ENCODE measurements around the gene ZNF460.
A peak's percentile ranks its signal among the peaks of the same experiment; 100 is the strongest.

ZNF460 gene

DNA sequence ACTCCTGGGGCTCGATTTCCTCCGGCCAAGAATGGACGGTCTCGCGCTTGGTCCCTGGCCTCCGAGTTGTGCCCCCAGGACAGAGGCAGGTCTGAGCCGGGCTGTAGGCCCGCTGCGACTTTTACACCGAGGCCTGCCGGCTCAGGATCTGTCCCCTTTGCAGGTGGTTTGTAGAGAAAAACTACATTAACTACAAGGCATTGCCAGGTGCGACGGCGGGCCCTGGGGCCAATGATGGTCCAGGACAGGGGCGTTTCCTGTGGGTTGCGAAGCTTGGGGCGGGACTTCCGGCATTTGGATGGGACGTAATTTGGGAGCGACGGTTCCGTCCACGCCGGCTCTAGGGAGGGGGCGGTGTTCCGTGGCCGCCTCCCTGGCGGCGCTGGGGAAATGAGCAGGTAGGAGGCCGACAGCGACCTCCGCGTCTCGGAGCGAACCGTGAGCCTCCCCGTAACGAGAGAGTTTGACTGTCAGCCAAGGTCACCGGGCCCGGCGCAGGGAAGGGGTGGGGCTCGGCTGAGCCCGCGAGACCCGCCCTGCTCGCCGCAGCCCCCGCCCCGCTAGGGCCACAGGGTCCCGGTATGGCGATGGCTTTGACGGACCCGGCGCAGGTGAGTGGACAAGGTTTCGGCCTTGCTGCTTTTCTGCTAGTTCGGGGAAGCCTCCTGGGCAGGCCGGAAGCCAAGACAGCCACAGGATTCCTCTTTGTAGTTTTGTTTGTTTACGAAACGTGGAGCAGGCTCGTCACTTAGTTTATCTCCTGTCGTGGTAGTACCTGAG is 39.8 kb upstream of the ZNF460 start, which contains the start of gene ZNF805:
Gene ZNF805 (plus strand): TSS at position 322 of the 780 bp plus-strand sequence. CDS start 260 bp downstream, at position 582.
- H3K4me3 ChIP-seq (ENCODE audit: low read length in 2 of 2), result peak within 1 kb of the TSS; percentile 71 to 85
- H3K27ac ChIP-seq (replicated peaks; ENCODE audit: low read length), result peak within 1 kb of the TSS; percentile 74
- peak within 1 kb of the TSS; percentile 96 for H3K18ac ChIP-seq (ENCODE audit: low read length)
- peaks cover 6 to 8% of the 10 kb centered on the region in 2 donors for H3K4me1 ChIP-seq (ENCODE audit: control insufficient read depth in 2 of 2, insufficient read depth in 1 of 2, low read depth in 1 of 2, low read length in 2 of 2)
- peak within 1 kb of the TSS; percentile 36 for H2AK5ac ChIP-seq (ENCODE audit: low read depth, low read length)
- H4K91ac ChIP-seq (ENCODE audit: low read depth, low read length, poor library complexity), result no peak within 1 kb of the TSS
- peak within 1 kb of the TSS; percentile 92 for H3K9ac ChIP-seq (ENCODE audit: low read depth, low read length, poor library complexity)
- H3K23ac ChIP-seq (ENCODE audit: low read depth, low read length, poor library complexity), result peak within 1 kb of the TSS; percentile 92
- peak within 1 kb of the TSS; percentile 78 for H3K4me2 ChIP-seq (ENCODE audit: insufficient read depth, low read length, poor library complexity, severe bottlenecking)
- no peak within 1 kb of the TSS for H2BK120ac ChIP-seq (ENCODE audit: low read depth, low read length)
- peak within 1 kb of the TSS; percentile 56 for H2BK5ac ChIP-seq (ENCODE audit: low read length)
- H3K27me3 ChIP-seq (ENCODE audit: control insufficient read depth in 3 of 3, insufficient read depth in 3 of 3, low read depth in 1 of 3, low read length in 3 of 3), result no peaks in the 10 kb centered on the region
- no peaks in the 10 kb centered on the region for H3K9me3 ChIP-seq (replicated peaks in 1 of 2; ENCODE audit: control insufficient read depth in 2 of 2, insufficient read depth in 1 of 2, low read depth in 1 of 2, low read length in 2 of 2)
- peaks cover 0 to 26% of the 10 kb centered on the region in 2 donors for H3K36me3 ChIP-seq (replicated peaks in 1 of 2; ENCODE audit: control insufficient read depth in 2 of 2, insufficient read depth in 2 of 2, low read length in 2 of 2)
- peak within 1 kb of the TSS; percentile 70 for H4K8ac ChIP-seq (ENCODE audit: low read depth, low read length)
- H2BK12ac ChIP-seq (ENCODE audit: low read length), result no peak within 1 kb of the TSS
- WGBS, 2 donors (ENCODE audit: extremely low coverage in 2 of 2, insufficient read length in 2 of 2, insufficient replicate concordance in 1 of 2), result no CpG with 5 or more reads among the region's 61 CpGs
- peak within 1 kb of the TSS; percentile 97 for H2AFZ ChIP-seq (ENCODE audit: low read length)
- no peak within 1 kb of the TSS for H3K4ac ChIP-seq (ENCODE audit: low read length)
- peak within 1 kb of the TSS; percentile 73 for H3K14ac ChIP-seq (ENCODE audit: low read length)
- H3K79me1 ChIP-seq (ENCODE audit: low read depth, low read length), result peaks cover 5% of the 10 kb centered on the region
- peak; percentile 91 for DNase-seq (ENCODE audit: low spot score)
- peak within 1 kb of the TSS; percentile 73 for H2BK15ac ChIP-seq (ENCODE audit: low read length)

DNA sequence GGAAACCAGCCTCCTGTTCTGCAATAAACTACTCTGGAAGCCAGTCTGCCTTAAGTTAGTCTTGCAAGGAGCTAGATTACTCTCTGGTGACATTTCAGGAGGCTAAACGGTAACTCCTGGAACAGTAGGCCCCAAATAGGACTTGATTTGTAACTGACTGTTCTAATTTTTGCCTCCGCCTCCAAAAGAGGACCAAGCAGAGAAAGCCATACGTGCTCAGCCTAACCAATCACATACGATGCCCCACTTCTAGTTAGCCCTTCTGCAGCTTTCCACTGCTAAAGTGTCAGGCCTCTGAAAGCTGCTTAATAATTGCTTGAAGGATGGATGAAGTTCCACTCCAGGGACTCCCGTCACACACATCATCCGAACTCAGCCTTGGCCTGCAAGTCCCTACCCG is 39.1 kb upstream of the ZNF460 start:
- no peak overlapping the region for H2AK5ac ChIP-seq (ENCODE audit: low read depth, low read length)
- no peak overlapping the region for H2BK120ac ChIP-seq (ENCODE audit: low read depth, low read length)
- no peaks in the 10 kb centered on the region for H3K27me3 ChIP-seq (ENCODE audit: control insufficient read depth in 3 of 3, insufficient read depth in 3 of 3, low read depth in 1 of 3, low read length in 3 of 3)
- H3K36me3 ChIP-seq (replicated peaks in 1 of 2; ENCODE audit: control insufficient read depth in 2 of 2, insufficient read depth in 2 of 2, low read length in 2 of 2), result peaks cover 3 to 32% of the 10 kb centered on the region in 2 donors
- no CpG with 5 or more reads among the region's 7 CpGs for WGBS, 2 donors (ENCODE audit: extremely low coverage in 2 of 2, insufficient read length in 2 of 2, insufficient replicate concordance in 1 of 2)
- peaks cover 5% of the 10 kb centered on the region for H3K79me1 ChIP-seq (ENCODE audit: low read depth, low read length)
- peak overlapping the region; percentile 92 for H3K9ac ChIP-seq (ENCODE audit: low read depth, low read length, poor library complexity)
- no peak overlapping the region for H4K8ac ChIP-seq (ENCODE audit: low read depth, low read length)
- no peak overlapping the region for H2BK5ac ChIP-seq (ENCODE audit: low read length)
- no peak for DNase-seq (ENCODE audit: low spot score)
- peak overlapping the region; percentile 71 to 85 for H3K4me3 ChIP-seq (ENCODE audit: low read length in 2 of 2)
- H3K18ac ChIP-seq (ENCODE audit: low read length), result no peak overlapping the region
- H2BK12ac ChIP-seq (ENCODE audit: low read length), result no peak overlapping the region
- H3K23ac ChIP-seq (ENCODE audit: low read depth, low read length, poor library complexity), result no peak overlapping the region
- H4K91ac ChIP-seq (ENCODE audit: low read depth, low read length, poor library complexity), result no peak overlapping the region
- no peak overlapping the region for H3K14ac ChIP-seq (ENCODE audit: low read length)
- H3K4me2 ChIP-seq (ENCODE audit: insufficient read depth, low read length, poor library complexity, severe bottlenecking), result peak overlapping the region; percentile 78
- no peak overlapping the region for H3K27ac ChIP-seq (replicated peaks; ENCODE audit: low read length)
- no peaks in the 10 kb centered on the region for H3K9me3 ChIP-seq (replicated peaks in 1 of 2; ENCODE audit: control insufficient read depth in 2 of 2, insufficient read depth in 1 of 2, low read depth in 1 of 2, low read length in 2 of 2)
- no peak overlapping the region for H2BK15ac ChIP-seq (ENCODE audit: low read length)
- H3K4ac ChIP-seq (ENCODE audit: low read length), result no peak overlapping the region
- peak overlapping the region; percentile 97 for H2AFZ ChIP-seq (ENCODE audit: low read length)
- peaks cover 6 to 8% of the 10 kb centered on the region in 2 donors for H3K4me1 ChIP-seq (ENCODE audit: control insufficient read depth in 2 of 2, insufficient read depth in 1 of 2, low read depth in 1 of 2, low read length in 2 of 2)

DNA sequence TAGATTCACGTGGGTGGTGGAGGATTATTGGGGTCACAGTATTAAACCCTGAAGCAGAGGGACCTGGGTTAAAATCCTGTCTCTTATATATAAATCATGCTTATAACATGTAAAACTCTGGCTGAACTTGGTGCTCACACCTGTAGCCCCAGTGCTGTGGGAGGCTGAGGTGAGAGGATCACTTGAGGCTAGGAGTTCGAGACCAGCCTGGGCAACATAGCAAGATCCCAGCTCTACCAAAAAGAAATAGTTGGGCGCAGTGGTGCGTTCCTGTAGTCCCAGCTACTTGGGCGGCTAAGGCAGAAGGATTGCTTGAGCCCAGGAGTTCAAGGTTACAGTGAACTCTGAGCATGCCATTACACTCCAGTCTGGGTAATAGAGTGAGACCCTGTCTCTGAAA is 37.5 kb upstream of the ZNF460 start:
- Histone ChIP-seq H2BK12ac (ENCODE audit: low read length) (no peak overlapping the region), H4K91ac (ENCODE audit: low read depth, low read length, poor library complexity) (no peak overlapping the region), H2AK5ac (ENCODE audit: low read depth, low read length) (no peak overlapping the region), H3K14ac (ENCODE audit: low read length) (no peak overlapping the region), H3K79me1 (ENCODE audit: low read depth, low read length) (peaks cover 9% of the 10 kb centered on the region), H3K9me3 (replicated peaks in 1 of 2; ENCODE audit: control insufficient read depth in 2 of 2, insufficient read depth in 1 of 2, low read depth in 1 of 2, low read length in 2 of 2) (no peaks in the 10 kb centered on the region), H2BK15ac (ENCODE audit: low read length) (no peak overlapping the region), H3K18ac (ENCODE audit: low read length) (no peak overlapping the region), H3K9ac (ENCODE audit: low read depth, low read length, poor library complexity) (no peak overlapping the region), H3K4me2 (ENCODE audit: insufficient read depth, low read length, poor library complexity, severe bottlenecking) (no peak overlapping the region), H2BK5ac (ENCODE audit: low read length) (no peak overlapping the region), H3K23ac (ENCODE audit: low read depth, low read length, poor library complexity) (no peak overlapping the region), H2AFZ (ENCODE audit: low read length) (no peak overlapping the region), H3K4me3 (ENCODE audit: low read length in 2 of 2) (no peak overlapping the region), H4K8ac (ENCODE audit: low read depth, low read length) (no peak overlapping the region), H3K27ac (replicated peaks; ENCODE audit: low read length) (no peak overlapping the region), H3K4me1 (ENCODE audit: control insufficient read depth in 2 of 2, insufficient read depth in 1 of 2, low read depth in 1 of 2, low read length in 2 of 2) (peaks cover 6 to 8% of the 10 kb centered on the region in 2 donors), H2BK120ac (ENCODE audit: low read depth, low read length) (no peak overlapping the region), H3K36me3 (replicated peaks in 1 of 2; ENCODE audit: control insufficient read depth in 2 of 2, insufficient read depth in 2 of 2, low read length in 2 of 2) (peaks cover 6 to 47% of the 10 kb centered on the region in 2 donors), H3K27me3 (ENCODE audit: control insufficient read depth in 3 of 3, insufficient read depth in 3 of 3, low read depth in 1 of 3, low read length in 3 of 3) (no peaks in the 10 kb centered on the region), H3K4ac (ENCODE audit: low read length) (no peak overlapping the region)
- no peak for DNase-seq (ENCODE audit: low spot score)
- WGBS, 2 donors (ENCODE audit: extremely low coverage in 2 of 2, insufficient read length in 2 of 2, insufficient replicate concordance in 1 of 2), result no CpG with 5 or more reads among the region's 5 CpGs

DNA sequence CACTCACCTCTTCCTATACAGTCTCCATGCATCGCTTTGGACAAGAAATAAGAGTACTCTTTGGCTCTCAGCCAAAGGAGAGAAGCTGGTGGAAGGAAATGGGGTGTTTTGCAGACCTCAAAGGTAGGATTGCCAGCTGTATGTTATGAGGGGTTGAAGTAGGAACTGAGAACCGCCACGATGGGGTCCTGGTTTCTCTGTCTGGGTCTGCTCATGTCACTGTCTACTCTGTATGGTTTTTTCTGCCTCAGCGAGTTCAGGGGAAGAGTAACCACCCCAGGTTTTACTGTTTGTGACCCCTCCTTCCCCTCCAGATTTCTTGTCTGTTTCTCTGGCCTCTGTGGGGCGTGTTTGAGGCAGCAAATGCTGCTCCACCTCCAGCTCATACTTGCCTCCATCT is 35.8 kb upstream of the ZNF460 start:
- Histone ChIP-seq H3K23ac (ENCODE audit: low read depth, low read length, poor library complexity) (no peak overlapping the region), H3K4me2 (ENCODE audit: insufficient read depth, low read length, poor library complexity, severe bottlenecking) (no peak overlapping the region), H3K36me3 (replicated peaks in 1 of 2; ENCODE audit: control insufficient read depth in 2 of 2, insufficient read depth in 2 of 2, low read length in 2 of 2) (peaks cover 15 to 64% of the 10 kb centered on the region in 2 donors), H3K9me3 (replicated peaks in 1 of 2; ENCODE audit: control insufficient read depth in 2 of 2, insufficient read depth in 1 of 2, low read depth in 1 of 2, low read length in 2 of 2) (no peaks in the 10 kb centered on the region), H2AK5ac (ENCODE audit: low read depth, low read length) (no peak overlapping the region), H2BK12ac (ENCODE audit: low read length) (no peak overlapping the region), H2BK5ac (ENCODE audit: low read length) (no peak overlapping the region), H4K8ac (ENCODE audit: low read depth, low read length) (no peak overlapping the region), H3K9ac (ENCODE audit: low read depth, low read length, poor library complexity) (no peak overlapping the region), H3K27me3 (ENCODE audit: control insufficient read depth in 3 of 3, insufficient read depth in 3 of 3, low read depth in 1 of 3, low read length in 3 of 3) (no peaks in the 10 kb centered on the region), H2BK120ac (ENCODE audit: low read depth, low read length) (no peak overlapping the region), H3K14ac (ENCODE audit: low read length) (no peak overlapping the region), H3K4me3 (ENCODE audit: low read length in 2 of 2) (no peak overlapping the region), H4K91ac (ENCODE audit: low read depth, low read length, poor library complexity) (no peak overlapping the region), H3K4ac (ENCODE audit: low read length) (no peak overlapping the region), H3K18ac (ENCODE audit: low read length) (no peak overlapping the region), H3K4me1 (ENCODE audit: control insufficient read depth in 2 of 2, insufficient read depth in 1 of 2, low read depth in 1 of 2, low read length in 2 of 2) (peaks cover 6 to 8% of the 10 kb centered on the region in 2 donors), H3K27ac (replicated peaks; ENCODE audit: low read length) (no peak overlapping the region), H2AFZ (ENCODE audit: low read length) (no peak overlapping the region), H2BK15ac (ENCODE audit: low read length) (no peak overlapping the region), H3K79me1 (ENCODE audit: low read depth, low read length) (peaks cover 9% of the 10 kb centered on the region)
- no CpG with 5 or more reads among the region's 5 CpGs for WGBS, 2 donors (ENCODE audit: extremely low coverage in 2 of 2, insufficient read length in 2 of 2, insufficient replicate concordance in 1 of 2)
- no peak for DNase-seq (ENCODE audit: low spot score)

All from neuronal stem cell (in vitro differentiated cells).